Stimulated activated CD4-positive, alpha-beta T cell treated with anti-CD3 and anti-CD28 coated beads, Interleukin-12 subunit alpha, Interleukin-12 subunit beta, amount 100 ng/mL, for 4 hours (primary cell): ENCODE measurements around the gene PTPDC1.
"Not testable (repeated sequence)": the region's sequence is repeated elsewhere in the genome, so short reads cannot be mapped to it uniquely, and the experiment has no call there.

ENCODE experiments used
- DNase-seq: peaks from one replicate; pipeline ENCODE4 v3.0.0-alpha.2; 2020

Gene PTPDC1

GRCh38 chr9:94096819-94097577 is 12.7 kb downstream of the PTPDC1 start:
- no peak for DNase-seq

GRCh38 chr9:94097788-94098414 is 13.6 kb downstream of the PTPDC1 start:
- DNase-seq = no peak

- DNase-seq = no peak
Observed at GRCh38 chr9:94100152-94100879, 16.1 kb downstream of the PTPDC1 start.

GRCh38 chr9:94101162-94101853 is 17.0 kb downstream of the PTPDC1 start:
- no peak for DNase-seq

GRCh38 chr9:94108584-94108983 is 24.3 kb downstream of the PTPDC1 start:
- DNase-seq = no peak

- DNase-seq = no peak
Observed at GRCh38 chr9:94110821-94111252, 26.6 kb downstream of the PTPDC1 start.

- DNase-seq = no peak
Observed at GRCh38 chr9:94111446-94111845, 27.2 kb downstream of the PTPDC1 start.

- DNase-seq = no peak
Observed at GRCh38 chr9:94112716-94113465, 28.6 kb downstream of the PTPDC1 start.

- not testable (repeated sequence) for DNase-seq
Observed at GRCh38 chr9:94120088-94120487, 35.8 kb downstream of the PTPDC1 start.

- no peak for DNase-seq
Observed at GRCh38 chr9:94120854-94121376, 36.7 kb downstream of the PTPDC1 start.

- no peak for DNase-seq
Observed at GRCh38 chr9:94126844-94127243, 42.6 kb downstream of the PTPDC1 start.

- DNase-seq = no peak
Observed at GRCh38 chr9:94127806-94128205, 43.5 kb downstream of the PTPDC1 start.

GRCh38 chr9:94128580-94128979 is 44.3 kb downstream of the PTPDC1 start:
- no peak for DNase-seq

GRCh38 chr9:94134629-94135028 is 50.4 kb downstream of the PTPDC1 start:
- DNase-seq = no peak

- DNase-seq = no peak
Observed at GRCh38 chr9:94135222-94135621, 51.0 kb downstream of the PTPDC1 start.

GRCh38 chr9:94139672-94140417 is 55.6 kb downstream of the PTPDC1 start:
- DNase-seq = no peak

- DNase-seq = no peak
Observed at GRCh38 chr9:94140418-94140780, 56.1 kb downstream of the PTPDC1 start.

GRCh38 chr9:94140791-94141790 is 56.8 kb downstream of the PTPDC1 start:
- no peak for DNase-seq

GRCh38 chr9:94142353-94142752 is 58.1 kb downstream of the PTPDC1 start:
- no peak for DNase-seq

GRCh38 chr9:94144394-94144793 is 60.1 kb downstream of the PTPDC1 start:
- no peak for DNase-seq
